Measurements from ENCODE around the gene ADPRH.
A peak's percentile ranks its signal among the peaks of the same experiment; 100 is the strongest.
"Not testable (repeated sequence)": the region's sequence is repeated elsewhere in the genome, so short reads cannot be mapped to it uniquely, and the experiment has no call there.

Gene ADPRH

DNA sequence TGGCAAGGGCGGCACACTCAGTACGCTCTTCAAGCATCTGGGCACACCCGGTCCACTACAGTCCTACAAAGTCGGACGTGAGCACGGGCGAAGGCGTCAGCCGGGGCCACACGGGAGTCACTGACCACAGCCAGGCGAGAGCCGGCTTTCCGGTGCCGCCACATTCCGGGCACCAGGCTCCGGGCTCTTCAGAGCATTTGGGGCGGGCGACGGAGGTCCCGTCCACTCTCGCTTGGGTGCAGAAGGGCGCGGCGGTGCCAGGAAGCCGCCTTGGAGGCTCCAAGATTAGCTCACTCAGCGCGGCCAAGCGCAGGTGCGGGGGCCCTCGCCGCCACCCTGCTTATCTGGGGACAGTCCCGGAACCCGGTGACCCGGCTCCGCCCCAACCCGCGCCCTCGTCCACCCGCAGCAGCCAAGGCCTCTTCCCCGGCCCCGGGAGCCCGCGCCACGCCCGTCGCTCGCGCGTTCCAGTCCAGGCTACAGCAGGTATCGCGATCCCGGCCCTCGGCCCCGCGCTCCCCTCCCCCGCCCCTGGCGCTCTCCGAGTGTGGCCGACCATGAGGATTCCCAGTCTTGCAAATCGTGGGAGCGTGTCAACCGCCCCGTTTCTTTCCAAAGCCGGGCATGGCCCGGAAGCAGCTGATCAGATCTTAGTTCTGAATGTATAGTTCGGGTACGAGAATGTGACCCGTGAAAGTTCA lies at the start of gene ADPRH:
Gene ADPRH, plus strand, starts transcription at position 127 of the 701 bp plus-strand sequence. CDS start 2,678 bp downstream, outside the sequence.
- no peak for DNase-seq

- no peak for DNase-seq
These were observed 49.4 kb upstream of the ADPRH start for GRCh38 chr3:119529883-119530282.

DNA sequence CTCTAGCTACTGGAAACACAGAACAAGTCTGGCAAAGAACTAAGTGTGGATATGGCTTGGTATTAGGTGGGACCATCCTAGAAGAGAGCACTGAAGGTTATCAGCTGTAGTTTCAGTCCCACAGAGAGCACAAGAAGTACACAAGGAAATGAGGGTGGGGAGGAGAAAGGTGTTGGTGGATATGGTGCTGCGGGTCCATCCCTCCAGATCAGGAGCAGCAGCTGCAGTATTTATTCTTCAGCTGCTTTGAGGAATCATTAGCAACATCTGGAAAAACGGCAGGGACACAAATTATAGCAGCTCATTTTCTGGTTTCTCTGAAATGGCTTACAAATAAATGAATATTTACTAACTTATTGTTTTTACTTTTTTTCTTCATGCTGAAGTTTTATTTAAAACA lies 48.8 kb upstream of the ADPRH start:
- no peak for DNase-seq

- DNase-seq = no peak
These were observed 48.1 kb upstream of the ADPRH start for GRCh38 chr3:119531151-119531550.

DNA sequence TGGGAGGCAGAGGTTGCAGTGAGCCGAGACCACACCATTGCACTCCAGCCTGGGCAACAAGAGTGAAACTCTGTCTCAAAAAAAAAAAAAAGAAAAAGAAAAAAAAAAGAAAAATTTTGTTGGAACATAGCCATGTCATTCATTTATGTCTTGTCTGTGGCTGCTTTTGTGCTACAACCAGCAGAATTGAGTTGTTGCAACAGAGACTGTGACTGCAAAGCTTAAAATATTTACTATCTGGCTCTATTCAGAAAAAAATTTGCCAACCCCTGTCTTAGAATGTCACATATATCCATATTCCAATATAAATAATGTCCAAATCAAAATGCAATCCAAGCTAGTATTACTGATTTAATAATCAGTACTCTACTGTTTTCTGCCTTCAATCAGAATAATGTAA lies 45.0 kb upstream of the ADPRH start:
- no peak for DNase-seq

DNA sequence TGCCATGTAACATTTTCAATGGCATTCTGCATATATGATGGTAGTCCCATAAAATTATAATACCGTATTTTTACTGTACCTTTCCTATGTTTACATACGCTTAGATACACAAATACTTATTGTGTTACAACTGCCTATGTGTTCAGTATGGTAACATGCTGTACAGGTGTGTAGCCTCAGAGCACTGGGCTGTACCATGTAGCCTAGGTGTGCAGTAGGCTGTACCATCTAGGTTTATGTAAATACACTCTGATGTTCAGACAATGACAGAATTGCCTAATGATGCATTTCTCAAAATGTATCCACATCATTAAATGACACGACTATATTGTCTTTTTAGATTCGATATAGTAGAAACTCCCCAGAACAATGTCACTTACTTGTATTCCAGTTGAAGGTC lies 42.5 kb upstream of the ADPRH start:
- no peak for DNase-seq

GRCh38 chr3:119538772-119539171 lies 40.5 kb upstream of the ADPRH start:
- no peak for DNase-seq

DNA sequence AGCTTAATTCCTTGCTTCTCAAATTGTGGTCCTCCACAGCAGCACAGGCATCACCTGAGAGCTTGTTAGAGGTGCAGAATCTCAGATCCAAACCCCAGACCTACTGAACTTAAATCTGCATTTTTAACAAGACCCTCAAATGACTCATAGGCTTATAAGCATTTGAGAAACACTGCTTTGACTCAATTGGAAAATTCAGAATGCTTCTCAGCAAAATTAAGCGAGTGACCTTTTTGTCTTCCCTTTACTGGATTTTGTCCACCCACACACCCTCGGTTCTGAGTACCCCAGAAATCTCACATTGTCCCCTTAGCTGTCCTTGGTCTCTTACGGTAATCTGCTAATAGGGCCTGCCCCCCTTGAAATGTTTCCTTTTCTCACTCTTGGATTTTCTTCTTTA lies 37.7 kb upstream of the ADPRH start:
- no peak for DNase-seq

- DNase-seq = no peak
These were observed 37.0 kb upstream of the ADPRH start for GRCh38 chr3:119542168-119542767.

- DNase-seq = no peak
These were observed 36.1 kb upstream of the ADPRH start for GRCh38 chr3:119543147-119543546.

- DNase-seq = no peak
These were observed 32.1 kb upstream of the ADPRH start for GRCh38 chr3:119547227-119547626.

- DNase-seq = no peak
These were observed 31.0 kb upstream of the ADPRH start for GRCh38 chr3:119548341-119548740.

GRCh38 chr3:119550192-119550910 lies 28.9 kb upstream of the ADPRH start:
- DNase-seq = no peak

GRCh38 chr3:119551598-119551997 lies 27.7 kb upstream of the ADPRH start:
- DNase-seq = no peak

- not testable (repeated sequence) for DNase-seq
These were observed 26.4 kb upstream of the ADPRH start for GRCh38 chr3:119552928-119553327.

GRCh38 chr3:119553823-119554415 lies 25.4 kb upstream of the ADPRH start:
- no peak for DNase-seq

DNA sequence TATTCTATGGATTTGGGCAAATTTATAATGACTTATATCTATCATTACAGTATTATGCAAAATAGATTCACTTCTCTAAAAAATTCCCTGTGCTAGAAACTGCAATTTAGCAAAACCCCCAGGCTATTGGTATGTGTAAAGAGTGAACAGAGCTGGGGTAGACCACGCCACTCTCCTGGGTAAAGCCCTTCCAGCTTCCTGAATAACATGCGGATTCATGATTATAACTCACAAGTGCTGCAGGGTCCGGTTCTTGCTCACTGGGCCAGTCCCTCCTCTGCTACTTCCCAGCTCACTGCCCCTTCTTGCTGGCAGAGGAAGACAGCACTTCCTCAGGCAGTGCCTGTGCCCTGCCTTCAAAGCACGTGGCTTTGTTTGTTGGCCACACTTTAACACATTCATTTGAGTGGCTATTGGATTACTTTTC lies 24.0 kb upstream of the ADPRH start:
- DNase-seq = peak in 1 of 2 donors; percentile 17

DNA sequence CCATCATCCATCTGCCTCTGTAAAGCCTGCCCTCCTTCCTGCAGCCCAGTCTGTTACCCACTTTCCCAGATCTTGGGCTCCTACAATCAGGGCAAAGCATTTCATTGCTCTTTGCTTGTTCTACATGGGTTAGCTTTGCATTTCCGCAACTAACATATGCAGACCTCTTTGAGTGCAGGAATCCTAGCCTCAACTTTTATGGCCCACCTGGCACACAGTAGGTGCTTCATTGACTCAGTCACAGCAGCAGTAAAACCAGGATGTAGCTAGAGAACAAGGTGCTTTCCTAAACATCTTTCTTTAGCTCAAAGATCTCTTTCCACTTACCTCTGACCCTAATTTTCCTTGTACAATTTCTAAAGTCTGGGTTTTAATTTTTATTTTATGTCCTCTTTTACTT lies 23.4 kb upstream of the ADPRH start:
- DNase-seq = no peak

DNA sequence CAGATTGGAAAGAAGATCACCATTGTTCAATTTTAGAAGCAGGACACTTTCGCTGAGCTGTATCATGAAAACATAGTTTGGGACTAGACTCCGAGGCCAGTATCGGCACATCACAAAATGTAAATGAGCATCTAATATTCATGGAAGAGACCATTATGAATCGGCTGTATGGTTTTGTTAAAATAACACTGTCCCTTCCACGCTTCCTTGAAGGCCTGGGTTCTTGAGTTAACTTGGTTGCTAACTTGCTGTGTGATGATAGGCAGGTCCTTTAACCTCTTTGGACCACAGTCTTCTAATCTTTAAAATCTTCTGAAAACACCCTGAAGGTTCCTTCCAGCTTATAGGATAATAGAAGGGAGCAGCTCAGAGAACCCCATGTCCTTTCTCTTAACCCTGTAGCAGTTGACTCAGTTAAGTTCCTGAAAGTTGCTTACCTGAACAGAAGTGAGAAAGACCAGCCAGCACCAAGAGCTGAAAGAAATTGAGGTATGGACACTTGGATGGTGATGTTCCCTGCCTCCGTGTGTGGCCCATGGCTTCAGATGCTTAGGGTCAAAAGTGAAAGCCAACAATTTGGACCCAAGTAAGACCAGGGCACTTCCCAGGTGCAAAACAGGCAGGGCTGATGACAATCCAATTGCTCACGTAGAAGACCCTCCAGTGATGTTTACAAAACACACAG lies 22.0 kb upstream of the ADPRH start:
- DNase-seq = no peak

GRCh38 chr3:119557877-119558269 lies 21.4 kb upstream of the ADPRH start:
- DNase-seq = no peak

- no peak for DNase-seq
These were observed 20.5 kb upstream of the ADPRH start for GRCh38 chr3:119558626-119559317.

DNA sequence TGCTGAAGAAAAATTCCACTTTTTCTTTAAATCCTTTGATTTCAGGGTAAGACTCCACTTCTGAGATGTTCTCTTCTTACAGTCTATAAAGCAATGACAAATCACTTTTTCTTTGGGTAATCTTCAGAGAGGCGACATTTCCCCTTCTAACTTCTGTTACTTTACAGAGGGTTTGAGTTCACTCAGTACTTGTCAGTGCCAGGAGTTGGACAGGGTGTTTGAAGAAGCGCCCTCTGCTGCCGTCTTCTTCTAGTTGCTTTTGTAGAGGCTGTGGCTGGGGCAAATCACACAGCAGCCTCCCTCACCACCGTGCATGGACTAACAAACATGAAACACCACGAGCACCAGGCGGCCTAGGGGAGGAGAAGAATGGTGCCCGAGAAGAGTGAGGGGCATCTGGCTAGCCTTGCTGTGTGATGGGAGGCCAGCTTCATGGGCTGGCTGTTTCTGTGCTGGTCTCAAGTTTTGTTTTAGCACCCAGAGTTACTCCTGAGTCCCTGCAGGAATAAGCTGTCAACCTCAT lies 19.8 kb upstream of the ADPRH start, which contains the start of gene CD80:
Gene CD80, minus strand, starts transcription at position 174 of the 523 bp plus-strand sequence. CDS start 1,886 bp downstream, outside the sequence.
- DNase-seq = peak in 1 of 2 donors; percentile 5

All from hippocampal formation (tissue), 2 donors.